Esophagus squamous epithelium (tissue), 4 donors: ENCODE measurements around the gene TSEN54.

Source experiments
- POLR2A ChIP-seq, 4 donors: fragments of 450-650 bp; IDR thresholded peaks; one replicate each; pipeline ENCODE4 v1.6.1; 2017; ENCODE audit warnings: antibody characterized with exemption in 4 of 4, mild to moderate bottlenecking in 4 of 4, moderate library complexity in 3 of 4
- TF ChIP-seq, protein P1 (sequence below), 6 experiments: fragments of 450-650 bp in 4 of 6; fragments of 200-600 bp in 2 of 6; sonication (generic) in 2 of 6; IDR thresholded peaks; one replicate each; pipeline ENCODE4 v1.5.1; 2016 to 2019; ENCODE audit warnings: antibody characterized with exemption in 6 of 6, mild to moderate bottlenecking in 4 of 6, moderate library complexity in 4 of 6

DNA sequence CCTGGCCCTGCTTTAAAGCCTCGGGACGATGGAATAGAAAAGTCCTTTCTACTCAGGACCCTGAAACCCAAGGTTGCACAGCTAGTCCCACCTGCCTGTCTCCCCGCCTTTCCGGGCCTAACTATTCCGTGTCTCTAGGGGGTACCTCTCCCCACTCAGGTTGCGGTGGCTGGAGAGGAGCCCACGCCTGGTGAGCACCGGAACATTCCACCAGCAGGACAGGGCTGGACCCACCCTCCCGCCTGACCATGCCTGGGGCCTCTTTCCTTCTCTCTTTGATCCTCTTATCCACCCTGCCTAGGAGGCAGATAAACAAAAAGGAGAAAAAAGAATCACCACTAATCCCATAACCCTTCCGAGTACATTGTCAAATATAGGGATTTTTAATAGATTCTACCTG is 20.0 kb downstream of the TSEN54 start:
- TF ChIP-seq POLR2A (IDR thresholded peaks at IDR 0.05): no peak
- TF ChIP-seq, protein P1, sequence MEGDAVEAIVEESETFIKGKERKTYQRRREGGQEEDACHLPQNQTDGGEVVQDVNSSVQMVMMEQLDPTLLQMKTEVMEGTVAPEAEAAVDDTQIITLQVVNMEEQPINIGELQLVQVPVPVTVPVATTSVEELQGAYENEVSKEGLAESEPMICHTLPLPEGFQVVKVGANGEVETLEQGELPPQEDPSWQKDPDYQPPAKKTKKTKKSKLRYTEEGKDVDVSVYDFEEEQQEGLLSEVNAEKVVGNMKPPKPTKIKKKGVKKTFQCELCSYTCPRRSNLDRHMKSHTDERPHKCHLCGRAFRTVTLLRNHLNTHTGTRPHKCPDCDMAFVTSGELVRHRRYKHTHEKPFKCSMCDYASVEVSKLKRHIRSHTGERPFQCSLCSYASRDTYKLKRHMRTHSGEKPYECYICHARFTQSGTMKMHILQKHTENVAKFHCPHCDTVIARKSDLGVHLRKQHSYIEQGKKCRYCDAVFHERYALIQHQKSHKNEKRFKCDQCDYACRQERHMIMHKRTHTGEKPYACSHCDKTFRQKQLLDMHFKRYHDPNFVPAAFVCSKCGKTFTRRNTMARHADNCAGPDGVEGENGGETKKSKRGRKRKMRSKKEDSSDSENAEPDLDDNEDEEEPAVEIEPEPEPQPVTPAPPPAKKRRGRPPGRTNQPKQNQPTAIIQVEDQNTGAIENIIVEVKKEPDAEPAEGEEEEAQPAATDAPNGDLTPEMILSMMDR (IDR thresholded peaks at IDR 0.05): no peak
